Adipocyte (in vitro differentiated cells): ENCODE measurements around the gene PRSS57.

Source experiments
- DNase-seq: peaks from one replicate; pipeline ENCODE4 v3.0.0-alpha.2; 2015; ENCODE audit warnings: low read depth
- H3K27me3 ChIP-seq: replicated peaks from 2 replicates; pipeline ENCODE4 v1.7.0; 2013; ENCODE audit warnings: mild to moderate bottlenecking, low read length, moderate library complexity; ENCODE audit not compliant: control insufficient read depth, insufficient read depth
- H3K36me3 ChIP-seq: 2 replicates; pipeline ENCODE4 v1.7.0; 2013; ENCODE audit warnings: low read length, mild to moderate bottlenecking, moderate library complexity; ENCODE audit not compliant: control insufficient read depth, insufficient read depth, severe bottlenecking
- H3K4me1 ChIP-seq: 2 replicates; pipeline ENCODE4 v1.7.0; 2013; ENCODE audit warnings: mild to moderate bottlenecking, low read length, moderate library complexity; ENCODE audit not compliant: control insufficient read depth, insufficient read depth
- H3K4me3 ChIP-seq: 2 replicates; pipeline ENCODE4 v1.7.0; 2013; ENCODE audit warnings: mild to moderate bottlenecking, low read length, moderate library complexity
- H3K9ac ChIP-seq: 2 replicates; pipeline ENCODE4 v1.7.0; 2013; ENCODE audit warnings: mild to moderate bottlenecking, low read length, moderate library complexity
- H3K9me3 ChIP-seq: 2 replicates; pipeline ENCODE4 v1.7.0; 2013; ENCODE audit warnings: mild to moderate bottlenecking, low read length, moderate library complexity; ENCODE audit not compliant: control insufficient read depth

Gene PRSS57

DNA sequence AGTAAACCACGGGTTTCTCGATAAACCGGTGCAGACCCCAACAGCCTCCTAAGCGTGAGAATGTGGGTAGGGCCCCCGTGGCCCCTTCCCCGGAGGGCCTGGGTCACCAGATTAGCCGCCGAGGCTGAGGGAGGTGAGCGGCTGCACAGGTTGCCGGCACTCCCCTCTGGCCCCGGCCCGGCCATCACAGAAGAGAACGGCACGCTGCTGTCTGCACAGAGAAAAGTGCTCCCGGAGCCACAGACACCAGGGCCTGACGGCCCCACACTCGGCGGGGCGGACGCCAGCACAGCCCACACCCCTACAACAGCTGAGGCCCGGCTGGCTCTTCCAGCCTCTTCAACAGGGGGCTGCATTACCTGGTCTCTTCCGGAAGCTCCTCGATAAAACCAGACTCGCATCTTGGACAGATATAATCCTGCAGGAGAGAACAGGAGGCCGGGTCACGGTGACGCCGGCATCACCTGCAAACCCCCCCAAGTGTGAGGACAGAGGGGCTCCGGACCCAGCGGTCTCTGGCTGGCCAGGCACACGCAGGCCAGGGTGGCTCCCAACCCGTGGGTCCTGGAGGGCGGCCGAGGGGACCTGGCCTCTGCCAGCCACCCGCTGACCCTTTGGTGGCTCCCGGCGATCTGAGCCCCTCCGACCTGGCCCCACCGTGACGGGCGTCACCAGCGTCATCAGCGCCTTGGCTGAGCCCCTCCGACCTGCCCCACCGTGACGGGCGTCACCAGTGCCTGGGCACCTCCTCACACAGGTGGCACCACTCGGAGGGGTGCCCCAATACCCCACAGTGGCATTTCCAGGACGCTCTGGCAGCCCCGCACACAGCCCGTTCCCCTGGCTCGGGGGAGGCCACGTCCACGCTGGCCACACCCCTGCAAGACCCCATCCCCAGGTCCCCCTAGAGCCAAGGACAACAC lies 42.5 kb downstream of the PRSS57 start:
- no peaks in the 10 kb centered on the region for H3K27me3 ChIP-seq
- no peak overlapping the region for H3K9ac ChIP-seq
- no peaks in the 10 kb centered on the region for H3K4me1 ChIP-seq
- no peak overlapping the region for H3K4me3 ChIP-seq
- no peaks in the 10 kb centered on the region for H3K9me3 ChIP-seq
- no peak for DNase-seq
- H3K36me3 ChIP-seq: peaks cover 54% of the 10 kb centered on the region

DNA sequence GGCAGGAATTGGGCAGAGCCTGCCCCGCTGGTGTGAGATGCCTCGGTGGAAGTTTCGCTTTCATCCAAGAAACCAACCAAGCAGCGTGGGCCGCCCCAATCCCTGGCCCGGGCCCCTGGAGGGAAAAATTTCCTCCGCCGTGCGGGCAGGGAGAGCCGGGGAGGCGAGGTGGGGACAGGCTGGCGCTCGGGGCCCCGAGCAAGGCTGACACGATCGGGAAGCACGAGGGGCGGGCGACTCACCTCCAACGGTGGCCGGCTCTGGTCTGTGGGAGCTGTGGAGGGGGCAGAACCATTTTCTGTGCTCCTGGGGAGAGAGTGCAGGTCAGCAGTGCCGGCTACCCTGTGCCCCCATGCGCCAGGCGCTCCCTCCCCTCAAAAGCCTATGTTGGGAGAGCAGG lies 43.3 kb downstream of the PRSS57 start:
- peaks cover 57% of the 10 kb centered on the region for H3K36me3 ChIP-seq

DNA sequence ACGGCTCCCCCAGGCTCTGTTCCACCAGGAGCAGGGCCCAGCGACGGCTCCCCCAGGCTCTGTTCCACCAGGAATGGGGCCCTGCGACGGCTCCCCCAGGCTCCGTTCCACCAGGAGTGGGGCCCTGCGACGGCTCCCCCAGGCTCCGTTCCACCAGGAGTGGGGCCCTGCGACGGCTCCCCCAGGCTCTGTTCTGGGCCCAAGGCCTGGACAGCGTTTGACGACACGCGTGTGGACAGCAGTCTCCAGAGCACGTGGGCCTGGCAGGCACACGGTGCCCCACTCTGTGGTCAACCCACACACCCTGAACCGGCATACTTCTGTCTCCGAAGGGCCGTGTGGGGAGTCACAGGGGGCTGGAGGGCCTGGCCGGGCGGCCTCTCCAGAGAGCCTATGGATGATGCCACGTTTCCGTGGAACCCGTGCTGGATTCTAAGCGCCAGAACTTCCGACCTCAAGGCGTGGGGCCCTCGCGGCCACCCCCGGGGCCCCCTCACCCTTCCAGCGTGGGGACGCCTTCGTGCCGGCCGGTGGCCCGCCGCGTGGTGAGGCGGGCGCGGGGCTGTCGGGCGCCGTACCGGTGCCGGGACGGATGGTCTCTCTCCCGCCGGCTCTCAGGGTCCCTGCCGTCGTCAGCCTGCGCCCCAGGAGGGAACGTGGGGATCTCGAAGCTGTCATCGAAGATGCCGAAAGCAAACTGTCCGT lies 44.0 kb downstream of the PRSS57 start:
- Histone ChIP-seq H3K4me1 (no peaks in the 10 kb centered on the region), H3K9ac (no peak overlapping the region), H3K4me3 (no peak overlapping the region), H3K9me3 (no peaks in the 10 kb centered on the region), H3K36me3 (peaks cover 62% of the 10 kb centered on the region), H3K27me3 (no peaks in the 10 kb centered on the region)
- no peak for DNase-seq

More for the DNA sequence above, 43.3 kb downstream of the PRSS57 start:
- Histone ChIP-seq H3K9me3 (no peaks in the 10 kb centered on the region), H3K4me1 (no peaks in the 10 kb centered on the region), H3K27me3 (no peaks in the 10 kb centered on the region), H3K9ac (no peak overlapping the region), H3K4me3 (no peak overlapping the region)
- no peak for DNase-seq

DNA sequence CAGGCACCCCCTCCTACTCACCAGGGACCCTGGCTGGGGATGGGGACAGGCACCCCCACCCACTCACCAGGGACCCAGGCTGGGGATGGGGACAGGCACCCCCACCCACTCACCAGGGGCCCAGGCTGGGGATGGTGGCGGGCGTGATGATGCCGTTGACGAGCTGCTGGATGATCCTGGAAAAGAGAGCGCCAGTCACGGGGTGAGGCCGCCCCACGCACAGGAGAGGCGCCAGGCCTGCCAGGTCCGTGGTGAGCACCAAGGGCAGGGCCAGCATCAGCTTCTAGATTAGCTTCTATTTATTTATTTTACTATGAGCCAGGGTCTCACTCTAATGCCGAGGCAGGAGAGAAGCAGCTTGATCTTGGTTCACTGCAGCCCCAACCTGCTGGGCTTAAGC lies 45.1 kb downstream of the PRSS57 start:
- peaks cover 66% of the 10 kb centered on the region for H3K36me3 ChIP-seq
- no peaks in the 10 kb centered on the region for H3K9me3 ChIP-seq
- no peak overlapping the region for H3K9ac ChIP-seq
- no peak overlapping the region for H3K4me3 ChIP-seq
- DNase-seq: no peak
- H3K27me3 ChIP-seq: no peaks in the 10 kb centered on the region
- no peaks in the 10 kb centered on the region for H3K4me1 ChIP-seq

GRCh38 chr19:648904-649801 lies 46.1 kb downstream of the PRSS57 start:
- H3K9ac ChIP-seq: no peak overlapping the region
- H3K4me3 ChIP-seq: no peak overlapping the region
- no peaks in the 10 kb centered on the region for H3K4me1 ChIP-seq
- no peaks in the 10 kb centered on the region for H3K9me3 ChIP-seq
- no peaks in the 10 kb centered on the region for H3K27me3 ChIP-seq
- DNase-seq: no peak
- H3K36me3 ChIP-seq: peaks cover 69% of the 10 kb centered on the region

- H3K36me3 ChIP-seq: peaks cover 61% of the 10 kb centered on the region
- no peaks in the 10 kb centered on the region for H3K27me3 ChIP-seq
- no peaks in the 10 kb centered on the region for H3K9me3 ChIP-seq
- DNase-seq: no peak
- H3K9ac ChIP-seq: no peak overlapping the region
- no peak overlapping the region for H3K4me3 ChIP-seq
- H3K4me1 ChIP-seq: no peaks in the 10 kb centered on the region
These were observed 46.9 kb downstream of the PRSS57 start for GRCh38 chr19:648305-648704.

DNA sequence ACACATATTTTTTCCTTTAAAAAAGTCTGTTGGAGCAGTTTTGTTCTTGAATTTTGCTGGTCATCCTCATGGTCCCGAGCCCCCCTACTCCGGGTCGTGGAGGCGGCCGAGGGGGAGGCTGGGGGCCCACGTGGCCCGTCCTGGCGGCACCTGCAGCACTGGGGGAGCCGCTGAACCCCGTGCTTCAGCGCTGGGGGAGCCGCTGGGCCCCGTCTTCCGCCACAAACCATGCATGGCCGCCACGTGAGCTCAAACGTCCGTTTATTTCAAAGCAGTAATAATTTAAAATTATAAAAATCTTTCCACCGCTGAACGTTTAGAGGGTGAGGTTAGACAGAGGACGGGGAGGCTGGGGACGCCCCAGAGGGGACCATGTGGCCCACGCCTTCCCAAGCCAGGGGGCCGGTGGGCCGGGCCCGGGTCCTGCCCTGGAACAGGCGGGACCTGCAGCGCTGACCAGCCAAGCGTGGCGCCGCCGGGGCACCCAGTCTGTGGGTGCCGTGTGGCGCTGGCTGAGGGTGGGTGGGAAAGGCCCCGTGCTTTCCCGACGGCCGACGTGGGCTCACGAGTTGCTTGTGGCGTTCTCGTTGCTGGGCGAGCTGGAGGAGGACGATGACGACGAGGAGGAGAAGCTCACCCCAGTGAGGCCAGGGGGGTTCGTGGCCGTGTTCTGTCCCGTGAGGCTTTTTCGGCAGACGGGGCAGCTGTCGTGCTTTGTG lies 47.5 kb downstream of the PRSS57 start:
- H3K4me1 ChIP-seq: no peaks in the 10 kb centered on the region
- no peaks in the 10 kb centered on the region for H3K27me3 ChIP-seq
- H3K9ac ChIP-seq: no peak overlapping the region
- no peak overlapping the region for H3K4me3 ChIP-seq
- no peak for DNase-seq
- H3K36me3 ChIP-seq: peaks cover 57% of the 10 kb centered on the region
- no peaks in the 10 kb centered on the region for H3K9me3 ChIP-seq

- Histone ChIP-seq H3K36me3 (peaks cover 50% of the 10 kb centered on the region), H3K4me3 (no peak overlapping the region), H3K9ac (no peak overlapping the region), H3K4me1 (no peaks in the 10 kb centered on the region), H3K9me3 (no peaks in the 10 kb centered on the region), H3K27me3 (no peaks in the 10 kb centered on the region)
- DNase-seq: no peak
These were observed 48.3 kb downstream of the PRSS57 start for GRCh38 chr19:646779-647565.

- Histone ChIP-seq H3K9me3 (no peaks in the 10 kb centered on the region), H3K36me3 (peaks cover 43% of the 10 kb centered on the region), H3K4me3 (no peak overlapping the region)
These were observed 49.1 kb downstream of the PRSS57 start for GRCh38 chr19:645912-646778.

More at GRCh38 chr19:645912-646778, 49.1 kb downstream of the PRSS57 start:
- no peak for DNase-seq
- Histone ChIP-seq H3K27me3 (no peaks in the 10 kb centered on the region), H3K4me1 (no peaks in the 10 kb centered on the region), H3K9ac (no peak overlapping the region)
